Hematopoietic multipotent progenitor cell treated with erythropoietin and hydrocortisone succinate and interleukin-3 and kit ligand, for 8 days (in vitro differentiated cells): ENCODE data around the gene MB.
A peak's percentile ranks its signal among the peaks of the same experiment; 100 is the strongest.
"Not testable (repeated sequence)": the region's sequence is repeated elsewhere in the genome, so short reads cannot be mapped to it uniquely, and the experiment has no call there.

ENCODE experiments used
- DNase-seq: peaks from one replicate; pipeline ENCODE4 v3.0.0-alpha.2; 2015

MB gene

DNA sequence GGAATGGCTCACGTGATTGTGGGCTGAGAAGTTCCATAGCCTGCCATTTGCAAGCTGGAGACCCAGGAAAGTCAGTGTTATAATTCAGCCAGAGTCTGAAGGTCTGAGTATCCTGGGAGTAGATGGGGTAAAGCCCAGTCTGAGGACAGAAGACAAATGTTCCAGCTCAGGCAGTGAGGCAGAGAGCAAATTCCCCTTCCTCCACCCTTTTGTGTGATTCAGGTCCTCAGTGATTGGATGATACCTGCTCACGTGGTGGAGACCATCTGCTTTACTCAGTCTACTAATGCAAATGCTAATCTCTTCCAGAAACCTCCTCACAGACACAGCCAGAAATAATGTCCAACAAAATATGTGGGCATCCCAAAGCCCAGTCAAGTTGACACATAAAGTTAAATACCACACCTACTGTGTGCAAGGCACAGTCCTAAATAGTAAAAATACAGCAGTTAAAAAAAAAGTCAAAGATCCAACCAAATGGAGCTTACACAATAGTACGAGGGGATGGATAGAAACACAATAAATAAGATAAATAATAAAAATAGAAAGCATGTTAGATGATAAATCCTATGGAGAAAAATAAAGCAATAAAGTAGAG lies 17.9 kb upstream of the MB start:
- DNase-seq, result no peak

GRCh38 chr22:35634015-35634414 lies 16.9 kb upstream of the MB start:
- DNase-seq, result no peak

DNA sequence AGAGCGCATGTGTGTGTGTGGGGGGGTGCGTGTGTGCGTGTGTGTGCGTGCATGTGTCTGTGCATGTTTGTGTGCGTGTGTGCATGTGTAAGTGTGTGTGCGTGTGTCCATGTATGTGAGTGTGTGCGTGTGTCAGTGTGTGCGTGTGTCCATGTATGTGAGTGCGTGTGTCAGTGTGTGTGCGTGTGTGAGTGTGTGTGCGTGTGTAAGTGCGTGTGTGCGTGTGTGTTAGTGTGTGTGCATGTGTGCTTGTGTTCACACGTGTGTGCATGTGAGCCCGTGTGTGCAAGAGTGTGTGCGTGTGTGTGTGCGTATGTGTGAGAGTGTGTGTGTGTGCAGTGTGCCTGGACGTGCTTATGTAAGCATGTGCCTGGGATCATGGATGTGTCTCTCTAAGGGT lies 16.4 kb upstream of the MB start:
- DNase-seq, result no peak

DNA sequence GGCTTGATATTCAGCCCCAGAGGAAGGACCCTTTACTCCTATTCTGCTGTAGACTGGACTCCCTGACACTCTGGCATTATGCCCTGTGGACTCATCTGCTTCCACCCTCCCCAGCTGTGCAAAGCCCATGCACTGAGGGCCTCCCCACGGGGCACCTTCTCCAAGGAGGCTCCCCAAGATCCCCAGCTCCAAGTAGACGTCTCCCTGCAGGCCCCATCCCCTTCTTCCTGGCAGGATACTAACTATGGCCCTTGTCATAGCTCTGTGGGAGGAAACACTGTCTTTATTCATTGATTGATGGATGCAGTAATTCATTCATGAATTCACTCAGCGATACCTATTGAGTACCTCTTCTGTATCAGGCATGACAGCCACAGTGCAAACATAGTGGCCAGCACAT lies 15.8 kb upstream of the MB start:
- no peak for DNase-seq

DNA sequence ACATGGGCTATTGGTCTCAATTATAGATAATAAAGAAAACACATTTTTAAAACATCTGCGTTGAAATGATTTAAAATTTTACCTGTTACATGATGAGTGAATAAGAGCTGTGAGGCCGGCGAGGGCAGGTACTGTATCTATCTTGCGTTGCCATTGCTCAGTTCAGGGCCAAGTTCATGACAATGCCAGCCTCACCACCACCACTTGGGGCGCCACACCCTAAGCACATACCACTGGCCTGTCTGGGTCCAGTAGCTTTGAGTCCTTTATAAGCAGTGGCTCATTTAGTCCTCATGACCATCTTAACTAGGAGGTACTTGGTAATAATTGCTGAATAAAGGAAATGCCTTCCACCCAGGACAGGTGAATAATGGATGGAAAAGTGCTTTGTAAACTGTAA lies 14.5 kb upstream of the MB start:
- peak; percentile 60 for DNase-seq

GRCh38 chr22:35630891-35631290 lies 13.8 kb upstream of the MB start:
- DNase-seq, result no peak

DNA sequence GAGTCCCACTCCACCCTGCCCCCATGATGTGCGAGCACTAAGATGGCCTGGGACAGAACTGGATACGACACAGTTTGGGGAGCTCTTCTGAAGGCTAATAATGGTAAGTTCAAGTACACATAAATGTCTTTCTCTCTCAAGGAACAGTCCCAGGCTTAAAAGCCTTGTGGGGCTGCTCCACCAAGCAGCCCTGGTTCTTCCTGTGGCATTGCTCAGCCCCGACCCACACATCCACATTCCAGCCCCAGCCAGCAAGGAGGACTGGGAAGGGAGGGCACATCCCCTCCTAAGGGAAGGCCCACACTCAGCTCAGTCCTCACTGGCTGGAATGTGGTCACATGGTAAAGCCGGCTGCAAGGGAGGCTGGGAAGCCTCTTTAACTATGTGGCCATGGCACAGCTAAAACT lies 13.3 kb upstream of the MB start:
- DNase-seq, result no peak

DNA sequence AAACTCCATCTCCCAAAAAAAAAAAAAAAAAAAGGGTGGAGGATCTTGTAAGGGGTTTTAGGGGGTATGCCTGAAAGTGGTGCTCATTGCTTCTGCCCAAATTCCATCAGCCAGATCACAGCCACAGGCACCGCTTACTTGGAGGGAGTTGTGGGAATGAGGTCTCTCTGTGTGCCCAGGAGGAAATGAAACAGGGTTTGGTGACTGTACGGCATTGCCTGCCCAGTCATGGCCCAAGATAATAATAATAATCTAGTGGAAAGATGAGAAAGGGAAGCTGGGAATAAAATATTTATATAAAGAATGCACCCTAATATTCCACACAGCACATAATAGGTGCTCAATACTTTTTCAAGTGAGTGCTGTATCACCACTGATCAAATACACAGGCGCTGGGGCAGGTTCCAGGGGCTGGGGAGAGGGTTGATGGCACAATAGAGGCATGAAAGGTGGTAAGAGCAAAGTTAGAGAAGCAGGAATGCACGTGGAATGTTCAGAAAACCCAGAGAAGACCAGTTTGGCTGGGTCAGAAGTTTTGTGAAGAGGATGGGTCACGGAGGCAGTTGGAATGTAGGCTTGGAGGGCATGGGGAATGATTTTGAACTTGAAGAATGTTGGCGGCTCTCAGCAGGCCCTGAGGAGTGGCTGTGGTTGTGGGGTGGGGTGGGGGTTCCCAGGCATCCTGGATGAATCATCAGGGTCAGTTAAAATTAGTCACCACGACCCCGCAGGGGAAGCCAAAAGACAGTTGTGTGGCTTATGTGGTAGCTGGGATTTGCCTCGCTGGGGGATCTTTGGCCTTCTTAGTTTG lies 12.5 kb upstream of the MB start:
- no peak for DNase-seq

DNA sequence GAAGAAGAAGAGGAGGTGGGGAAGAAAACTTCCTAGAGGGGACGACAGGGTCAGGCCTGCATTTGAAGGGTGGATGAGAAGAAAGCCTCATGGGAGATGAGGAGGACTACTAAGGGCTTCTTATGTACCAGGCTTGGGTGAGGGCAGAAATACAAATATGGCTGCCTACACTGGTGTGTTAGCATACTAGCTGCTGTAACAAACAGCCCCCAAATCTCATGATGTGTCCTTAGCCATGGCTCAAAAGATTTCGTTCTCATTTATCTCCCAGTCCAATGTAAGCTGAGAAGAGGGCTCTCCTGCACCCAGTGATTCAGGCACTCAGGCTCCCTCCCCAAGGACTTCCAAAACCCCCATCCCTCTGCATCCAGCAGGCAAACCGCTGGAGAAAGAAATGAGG lies 11.6 kb upstream of the MB start:
- no peak for DNase-seq

- peak; percentile 20 for DNase-seq
Observed at GRCh38 chr22:35627267-35628041, 10.3 kb upstream of the MB start.

DNA sequence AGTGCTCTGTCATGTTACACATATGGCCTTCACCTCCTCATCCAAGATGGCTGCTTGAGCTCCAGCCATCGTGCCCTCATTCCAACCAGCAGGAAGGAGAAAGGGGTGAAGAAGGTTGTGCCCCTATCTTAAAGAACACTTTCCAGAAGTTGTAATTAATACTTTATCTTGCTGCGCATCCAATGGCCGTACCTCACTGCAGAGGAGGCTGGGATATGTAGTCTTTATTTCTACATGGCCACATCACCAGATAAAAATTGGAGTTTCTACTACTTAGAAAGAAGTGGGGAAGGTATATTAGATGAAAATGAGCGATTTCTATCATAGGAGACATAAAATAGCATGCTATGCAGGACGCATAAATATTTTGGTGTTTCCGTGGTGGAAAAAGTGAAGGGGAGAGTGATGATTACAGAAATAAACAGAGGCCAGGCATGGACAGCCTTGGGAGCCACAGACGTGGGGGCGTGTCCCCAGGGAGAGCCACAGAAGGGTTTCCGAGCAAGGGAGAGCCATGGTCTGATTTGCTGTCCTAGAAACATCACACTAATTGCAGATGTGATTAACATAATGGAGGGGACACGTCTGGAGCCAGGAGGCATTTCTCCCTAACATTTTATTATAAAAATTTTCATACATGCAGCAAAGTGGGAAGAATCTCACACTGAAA lies 8.8 kb upstream of the MB start:
- no peak for DNase-seq

DNA sequence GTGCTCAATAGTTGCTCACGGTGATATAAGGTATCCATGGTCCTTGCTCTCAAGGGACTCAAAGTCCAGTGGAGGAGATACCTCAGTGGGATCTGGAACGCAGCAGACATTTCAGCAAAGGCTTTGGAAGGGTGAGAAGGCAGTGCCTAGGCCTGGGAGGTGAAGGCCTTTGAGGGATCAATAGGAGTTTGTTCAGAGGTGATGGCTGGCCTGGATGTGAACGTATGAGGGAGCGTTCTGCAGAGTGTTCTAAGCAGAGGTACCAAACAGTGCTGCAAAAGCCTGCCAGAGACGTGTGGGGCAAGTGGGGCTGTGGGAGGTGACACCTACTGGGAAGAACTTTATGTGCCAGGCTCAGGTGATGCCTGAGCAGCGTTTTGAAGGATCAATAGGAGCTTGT lies 7.4 kb upstream of the MB start:
- no peak for DNase-seq

DNA sequence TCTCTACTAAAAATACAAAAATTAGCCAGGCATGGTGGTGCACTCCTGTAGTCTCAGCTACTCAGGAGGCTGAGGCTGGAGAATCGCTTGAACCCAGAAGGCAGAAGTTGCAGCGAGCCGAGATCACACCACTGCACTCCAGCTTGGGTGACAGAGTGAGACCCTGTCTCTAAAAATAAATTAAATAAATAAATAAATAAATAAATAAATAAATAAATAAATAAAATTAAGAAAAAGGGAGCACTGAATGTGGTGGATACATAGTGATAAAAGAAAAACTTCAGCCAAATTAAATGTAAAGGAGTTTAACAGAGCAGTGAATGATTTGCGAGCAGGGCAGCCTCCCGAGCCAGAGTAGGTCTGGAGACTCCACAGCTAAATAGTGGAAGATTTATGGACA lies 6.8 kb upstream of the MB start:
- not testable (repeated sequence) for DNase-seq

GRCh38 chr22:35622191-35622913 lies 5.2 kb upstream of the MB start:
- DNase-seq, result no peak

DNA sequence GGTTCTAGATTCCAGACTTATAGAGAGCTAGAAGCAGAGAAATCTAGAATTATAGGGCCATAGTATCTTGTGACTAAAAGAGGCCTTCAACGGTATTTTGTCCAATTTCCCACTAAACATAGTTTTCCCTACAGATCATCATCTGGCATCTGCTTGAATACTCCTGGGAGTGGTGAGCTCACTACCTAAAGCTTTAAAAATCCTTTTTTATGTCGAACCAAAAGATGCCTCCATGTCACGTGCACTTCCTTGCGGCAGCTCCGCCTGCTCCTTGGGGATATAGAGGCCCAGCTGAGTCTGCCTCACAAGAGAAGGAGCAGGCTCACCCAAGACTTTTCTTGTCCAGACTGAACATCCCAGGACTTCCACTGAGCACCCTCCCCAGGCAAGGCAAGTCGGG lies 4.3 kb upstream of the MB start:
- DNase-seq, result no peak

- no peak for DNase-seq
Observed at GRCh38 chr22:35620624-35621251, 3.6 kb upstream of the MB start.

DNA sequence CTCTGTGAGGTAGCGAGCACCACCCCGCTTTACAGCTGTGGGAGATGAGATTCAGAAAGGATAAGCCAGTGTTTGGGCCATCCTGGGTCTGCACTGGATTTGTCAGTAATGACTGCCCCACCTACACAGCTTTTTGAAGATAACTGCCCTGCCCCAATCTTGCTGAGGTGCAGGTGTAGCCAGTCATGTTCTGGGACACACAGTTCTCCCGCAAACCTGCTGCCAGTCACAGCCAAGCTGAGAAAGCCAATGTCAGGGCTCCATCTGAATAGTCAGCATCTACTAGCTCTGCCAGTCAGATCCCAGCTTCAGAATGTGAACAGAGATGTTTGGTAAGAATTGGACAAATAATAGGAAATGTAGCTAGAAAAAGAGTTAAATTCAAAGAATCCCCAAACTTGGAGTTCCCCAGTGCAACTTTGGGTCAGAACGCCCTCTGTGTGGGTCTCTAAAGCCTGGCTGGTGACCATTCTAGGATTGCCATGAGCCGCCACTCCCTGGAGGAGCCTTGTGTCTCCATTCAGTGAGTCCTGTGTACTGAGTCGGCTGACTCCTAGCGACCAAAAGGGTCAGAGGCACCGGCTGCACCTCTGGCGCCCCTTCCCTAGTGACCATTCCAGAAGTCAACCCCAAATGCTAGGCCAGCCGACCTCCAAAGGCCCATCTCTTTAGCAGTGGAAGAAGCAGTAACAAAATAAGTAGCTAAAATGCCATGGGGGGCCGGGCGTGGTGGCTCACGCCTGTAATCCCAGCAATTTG lies 2.4 kb upstream of the MB start:
- DNase-seq, result no peak

GRCh38 chr22:35618427-35619223 lies 1.5 kb upstream of the MB start:
- DNase-seq, result no peak

- DNase-seq, result no peak
Observed at GRCh38 chr22:35616043-35616442, 1.1 kb downstream of the MB start.

GRCh38 chr22:35615156-35615555 lies 2.0 kb downstream of the MB start:
- DNase-seq, result no peak

DNA sequence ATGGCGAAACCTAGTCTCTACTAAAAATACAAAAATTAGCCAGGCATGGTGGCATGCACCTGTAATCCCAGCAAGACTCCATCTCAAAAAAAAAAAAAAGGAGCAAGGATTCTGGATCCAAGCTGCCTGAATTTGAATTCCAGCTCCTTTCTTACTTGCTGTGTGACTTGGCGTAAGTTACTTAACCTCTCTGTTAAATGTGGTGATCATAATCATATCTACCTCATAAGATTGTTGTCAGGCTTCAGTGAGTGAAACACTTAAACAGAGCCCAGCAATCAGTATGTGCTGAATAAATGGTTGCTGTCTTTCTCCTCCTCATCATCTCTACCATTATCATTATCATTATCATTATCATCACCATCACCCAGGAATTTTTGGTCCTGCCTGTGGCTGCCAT lies 2.7 kb downstream of the MB start:
- DNase-seq, result no peak
